ENCODE results near the gene GIPC2.

- TF ChIP-seq, protein P1, sequence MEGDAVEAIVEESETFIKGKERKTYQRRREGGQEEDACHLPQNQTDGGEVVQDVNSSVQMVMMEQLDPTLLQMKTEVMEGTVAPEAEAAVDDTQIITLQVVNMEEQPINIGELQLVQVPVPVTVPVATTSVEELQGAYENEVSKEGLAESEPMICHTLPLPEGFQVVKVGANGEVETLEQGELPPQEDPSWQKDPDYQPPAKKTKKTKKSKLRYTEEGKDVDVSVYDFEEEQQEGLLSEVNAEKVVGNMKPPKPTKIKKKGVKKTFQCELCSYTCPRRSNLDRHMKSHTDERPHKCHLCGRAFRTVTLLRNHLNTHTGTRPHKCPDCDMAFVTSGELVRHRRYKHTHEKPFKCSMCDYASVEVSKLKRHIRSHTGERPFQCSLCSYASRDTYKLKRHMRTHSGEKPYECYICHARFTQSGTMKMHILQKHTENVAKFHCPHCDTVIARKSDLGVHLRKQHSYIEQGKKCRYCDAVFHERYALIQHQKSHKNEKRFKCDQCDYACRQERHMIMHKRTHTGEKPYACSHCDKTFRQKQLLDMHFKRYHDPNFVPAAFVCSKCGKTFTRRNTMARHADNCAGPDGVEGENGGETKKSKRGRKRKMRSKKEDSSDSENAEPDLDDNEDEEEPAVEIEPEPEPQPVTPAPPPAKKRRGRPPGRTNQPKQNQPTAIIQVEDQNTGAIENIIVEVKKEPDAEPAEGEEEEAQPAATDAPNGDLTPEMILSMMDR (IDR thresholded peaks at IDR 0.05), result no peak
- no peak for TF ChIP-seq POLR2A (IDR thresholded peaks at IDR 0.05)
Measured at GRCh38 chr1:78088486-78088885, 42.7 kb downstream of the GIPC2 start.

Data from heart left ventricle (tissue), 13 donors.